ENCODE data around the gene ZBTB45.

The ZBTB45 gene

DNA sequence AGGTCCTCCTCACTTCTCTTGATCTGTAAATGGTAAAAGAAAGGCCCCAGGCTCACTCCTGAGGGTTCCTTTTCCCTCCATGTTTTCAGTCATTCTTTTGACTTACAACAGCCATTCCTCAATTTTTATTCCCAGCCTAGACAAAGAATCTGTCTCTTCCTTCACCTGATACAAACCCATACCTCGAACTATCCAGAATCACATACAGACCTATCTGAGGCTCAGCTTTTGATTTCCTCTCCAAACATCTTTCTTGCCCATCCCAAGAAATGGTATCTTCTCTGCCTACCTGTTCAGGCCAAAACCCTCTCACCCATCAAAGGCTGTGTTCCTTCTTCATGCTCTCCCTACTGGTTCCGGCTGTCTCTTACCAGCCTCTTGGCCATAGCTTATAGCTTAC, 33.0 kb upstream of the ZBTB45 start:
- DNase-seq (ENCODE audit: low spot score): no peak
- TF ChIP-seq, protein P1, sequence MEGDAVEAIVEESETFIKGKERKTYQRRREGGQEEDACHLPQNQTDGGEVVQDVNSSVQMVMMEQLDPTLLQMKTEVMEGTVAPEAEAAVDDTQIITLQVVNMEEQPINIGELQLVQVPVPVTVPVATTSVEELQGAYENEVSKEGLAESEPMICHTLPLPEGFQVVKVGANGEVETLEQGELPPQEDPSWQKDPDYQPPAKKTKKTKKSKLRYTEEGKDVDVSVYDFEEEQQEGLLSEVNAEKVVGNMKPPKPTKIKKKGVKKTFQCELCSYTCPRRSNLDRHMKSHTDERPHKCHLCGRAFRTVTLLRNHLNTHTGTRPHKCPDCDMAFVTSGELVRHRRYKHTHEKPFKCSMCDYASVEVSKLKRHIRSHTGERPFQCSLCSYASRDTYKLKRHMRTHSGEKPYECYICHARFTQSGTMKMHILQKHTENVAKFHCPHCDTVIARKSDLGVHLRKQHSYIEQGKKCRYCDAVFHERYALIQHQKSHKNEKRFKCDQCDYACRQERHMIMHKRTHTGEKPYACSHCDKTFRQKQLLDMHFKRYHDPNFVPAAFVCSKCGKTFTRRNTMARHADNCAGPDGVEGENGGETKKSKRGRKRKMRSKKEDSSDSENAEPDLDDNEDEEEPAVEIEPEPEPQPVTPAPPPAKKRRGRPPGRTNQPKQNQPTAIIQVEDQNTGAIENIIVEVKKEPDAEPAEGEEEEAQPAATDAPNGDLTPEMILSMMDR (IDR thresholded peaks at IDR 0.05; ENCODE audit: extremely low read depth, missing control alignments): no peak

DNA sequence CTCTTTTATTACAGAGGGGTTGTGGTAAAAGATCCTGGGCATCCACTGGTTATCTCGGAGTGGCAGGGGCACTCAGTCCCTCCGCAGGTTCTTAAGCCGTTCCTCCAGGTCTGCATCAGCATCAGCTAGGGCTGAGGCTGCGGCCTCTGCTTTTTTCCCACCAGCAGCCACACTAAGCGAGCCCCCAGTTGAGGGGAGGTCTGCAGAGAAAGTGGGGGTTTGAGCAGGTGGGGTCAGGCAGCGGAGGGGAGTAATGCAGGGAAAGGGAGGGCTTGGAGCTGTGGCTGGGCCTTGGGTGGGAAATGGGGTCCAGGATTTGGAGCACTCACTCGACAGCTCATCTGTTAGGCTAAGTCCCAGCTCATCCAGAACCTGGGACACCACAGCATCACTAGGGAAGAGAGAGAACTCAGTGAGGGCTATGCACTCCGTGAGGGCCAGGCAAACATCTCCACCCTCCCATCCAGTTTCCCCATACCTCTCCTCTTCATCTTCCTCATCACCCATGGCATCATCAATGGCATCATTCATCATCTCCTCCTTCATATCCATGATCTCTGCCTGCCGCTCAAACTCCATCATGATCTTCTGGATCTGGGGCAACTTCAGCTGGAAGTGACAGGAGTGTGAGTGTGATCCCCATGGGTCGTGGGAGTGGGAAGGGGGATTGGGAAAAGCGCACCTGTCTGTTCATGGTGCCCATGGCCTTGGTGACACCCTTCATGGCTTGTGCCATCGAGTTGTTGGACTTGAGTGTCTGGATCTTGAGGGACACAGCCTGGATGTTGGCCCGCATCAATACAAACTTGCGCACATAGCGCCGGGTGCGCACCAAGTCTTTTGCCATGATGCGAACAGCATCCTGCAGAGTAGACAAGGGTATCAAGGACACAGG, 32.2 kb upstream of the ZBTB45 start:
- no peak for DNase-seq (ENCODE audit: low spot score)
- TF ChIP-seq, protein P1 (IDR thresholded peaks at IDR 0.05; ENCODE audit: extremely low read depth, missing control alignments): no peak

GRCh38 chr19:58551123-58551497, 31.5 kb upstream of the ZBTB45 start:
- TF ChIP-seq, protein P1 (IDR thresholded peaks at IDR 0.05; ENCODE audit: extremely low read depth, missing control alignments): no peak
- DNase-seq (ENCODE audit: low spot score): no peak

DNA sequence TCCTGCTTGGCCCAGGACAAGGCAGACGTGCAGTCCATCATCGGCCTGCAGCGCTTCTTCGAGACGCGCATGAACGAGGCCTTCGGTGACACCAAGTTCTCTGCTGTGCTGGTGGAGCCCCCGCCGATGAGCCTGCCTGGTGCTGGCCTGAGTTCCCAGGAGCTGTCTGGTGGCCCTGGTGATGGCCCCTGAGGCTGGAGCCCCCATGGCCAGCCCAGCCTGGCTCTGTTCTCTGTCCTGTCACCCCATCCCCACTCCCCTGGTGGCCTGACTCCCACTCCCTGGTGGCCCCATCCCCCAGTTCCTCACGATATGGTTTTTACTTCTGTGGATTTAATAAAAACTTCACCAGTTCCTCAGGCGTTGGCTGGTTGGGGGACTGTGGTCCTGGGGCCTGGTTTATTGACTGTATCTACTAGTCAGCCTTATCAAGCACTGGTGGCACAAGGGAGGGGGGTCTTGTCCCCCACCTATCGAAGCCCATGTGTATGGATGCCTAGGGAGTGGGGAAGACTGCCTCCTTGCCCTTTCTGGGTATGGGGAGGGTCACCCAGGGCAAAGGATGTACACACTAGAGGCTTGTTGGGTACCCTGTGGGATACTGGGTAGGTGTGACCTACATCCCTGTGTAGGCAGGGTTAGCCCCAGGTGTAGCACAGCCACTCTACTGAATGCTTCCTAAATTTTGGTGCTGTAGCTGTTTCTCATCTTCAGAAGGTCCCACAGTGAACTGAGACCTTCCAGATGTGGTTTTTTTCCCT, 30.9 kb upstream of the ZBTB45 start:
- TF ChIP-seq, protein P1 (IDR thresholded peaks at IDR 0.05; ENCODE audit: extremely low read depth, missing control alignments): no peak
- DNase-seq (ENCODE audit: low spot score): no peak

DNA sequence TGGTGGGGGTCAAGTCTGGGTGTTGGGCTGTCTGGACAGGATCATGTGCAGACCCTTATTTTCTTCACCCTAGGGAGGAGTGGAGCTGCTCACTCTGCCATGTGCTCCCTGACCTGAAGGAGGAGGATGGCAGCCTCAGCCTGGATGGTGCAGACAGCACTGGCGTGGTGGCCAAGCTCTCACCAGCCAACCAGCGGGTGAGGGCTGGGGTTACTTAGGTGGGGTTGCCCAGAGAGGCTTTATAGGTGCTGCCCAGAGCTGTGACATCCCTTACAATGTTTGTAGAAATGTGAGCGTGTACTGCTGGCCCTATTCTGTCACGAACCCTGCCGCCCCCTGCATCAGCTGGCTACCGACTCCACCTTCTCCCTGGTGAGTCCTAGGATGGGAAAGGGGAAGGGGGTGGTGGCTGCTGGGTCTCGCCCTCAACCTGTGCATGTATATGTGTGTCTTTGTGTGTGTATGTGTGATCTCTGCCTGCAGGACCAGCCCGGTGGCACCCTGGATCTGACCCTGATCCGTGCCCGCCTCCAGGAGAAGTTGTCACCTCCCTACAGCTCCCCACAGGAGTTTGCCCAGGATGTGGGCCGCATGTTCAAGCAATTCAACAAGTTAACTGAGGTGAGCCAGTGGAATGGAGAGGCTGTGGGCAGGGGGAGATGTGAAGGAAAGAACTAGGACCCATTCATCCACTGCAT, 30.2 kb upstream of the ZBTB45 start:
- TF ChIP-seq, protein P1 (IDR thresholded peaks at IDR 0.05; ENCODE audit: extremely low read depth, missing control alignments): no peak
- no peak for DNase-seq (ENCODE audit: low spot score)

- DNase-seq (ENCODE audit: low spot score): no peak
- TF ChIP-seq, protein P1 (IDR thresholded peaks at IDR 0.05; ENCODE audit: extremely low read depth, missing control alignments): no peak
Measured at GRCh38 chr19:58548859-58549663, 29.5 kb upstream of the ZBTB45 start.
